ENCODE data around the gene POLR2F.
A peak's percentile ranks its signal among the peaks of the same experiment; 100 is the strongest.

Gene POLR2F

GRCh38 chr22:37953437-37954179 is at the start of gene POLR2F, which contains the start of gene C22orf23:
Gene POLR2F, plus strand, starts transcription at chr22:37953699. Its CDS starts 89 bp downstream, at chr22:37953788.
Gene C22orf23, minus strand, starts transcription at chr22:37953601. Its CDS starts 452 bp downstream, at chr22:37953149.
- DNase-seq: peak; percentile 90

DNA sequence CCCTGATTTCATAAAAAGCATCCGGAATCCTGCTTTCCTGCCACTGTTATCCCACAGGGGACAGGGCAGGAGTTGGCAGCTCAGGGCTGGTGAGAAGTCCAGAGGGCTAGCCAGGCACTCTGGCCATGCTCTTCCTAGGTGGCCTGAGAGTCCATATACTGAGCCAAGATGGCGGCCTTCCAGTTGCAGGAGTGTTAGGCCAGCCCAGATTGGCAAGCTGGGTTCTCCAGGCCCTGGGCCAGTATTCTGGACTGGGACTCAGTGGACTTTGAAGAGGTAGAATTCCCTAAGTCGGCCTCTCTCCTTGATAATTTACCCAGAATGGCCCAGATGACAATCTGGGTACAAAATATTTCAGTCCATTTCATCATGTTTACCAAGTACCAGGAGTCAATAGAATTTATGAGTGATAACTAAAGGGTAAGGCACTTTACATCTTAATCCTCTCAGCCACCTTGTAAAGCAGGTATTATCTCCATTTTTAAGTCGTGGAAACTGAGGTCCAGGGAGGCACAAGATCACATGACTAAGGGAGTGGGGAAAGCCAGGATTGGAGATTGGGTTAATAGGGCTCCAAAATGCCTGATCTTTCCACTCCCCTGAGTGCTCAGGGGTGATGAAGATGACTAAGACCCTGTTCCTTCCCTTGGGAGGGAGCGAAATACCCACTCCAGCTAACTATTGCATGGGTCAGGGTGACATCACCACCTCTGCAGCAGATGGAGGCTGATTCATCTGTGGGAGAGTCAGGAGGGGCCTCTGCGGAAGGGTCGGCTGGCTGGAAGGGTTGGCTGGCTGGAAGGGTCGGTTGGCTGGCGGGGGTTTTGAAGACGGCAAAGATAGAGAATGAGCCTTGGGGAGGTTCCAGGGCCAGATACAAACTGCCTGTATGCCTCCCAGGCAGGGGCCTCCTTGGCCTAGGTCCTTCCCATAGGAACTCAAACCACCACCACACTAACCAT is 48.6 kb upstream of the POLR2F start:
- DNase-seq: no peak

GRCh38 chr22:37905534-37906363 is 47.8 kb upstream of the POLR2F start, which contains the start of gene MICALL1:
Gene MICALL1, plus strand, starts transcription at chr22:37906297. Its CDS starts 126 bp downstream, at chr22:37906423.
- DNase-seq: peak; percentile 45

DNA sequence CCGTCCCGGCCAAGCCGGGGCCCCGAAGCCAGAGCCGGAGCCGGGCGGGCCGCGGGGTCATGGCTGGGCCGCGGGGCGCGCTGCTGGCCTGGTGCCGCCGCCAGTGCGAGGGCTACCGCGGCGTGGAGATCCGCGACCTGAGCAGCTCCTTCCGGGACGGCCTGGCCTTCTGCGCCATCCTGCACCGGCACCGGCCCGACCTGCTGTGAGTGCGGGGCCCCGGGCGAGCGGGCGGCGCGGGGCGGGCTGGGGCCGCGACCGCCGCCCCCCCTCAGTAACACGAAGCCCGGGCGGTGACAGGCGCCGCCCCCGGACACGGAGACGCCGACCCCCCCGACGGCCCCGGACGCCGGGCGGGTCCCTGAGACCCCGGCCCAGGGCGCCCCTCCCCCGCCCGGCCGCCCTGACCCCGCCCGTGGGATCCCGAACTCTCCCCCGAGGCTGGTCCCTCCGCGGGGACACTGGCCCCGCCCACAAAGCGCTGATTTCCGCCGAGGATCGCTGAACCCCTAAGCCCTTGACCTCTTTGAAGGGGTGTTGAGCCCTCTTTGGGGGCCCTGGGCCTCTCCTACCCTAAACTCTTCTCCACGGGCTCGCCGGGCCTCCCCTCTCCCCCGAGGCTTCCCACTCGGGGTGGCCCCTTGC is 47.0 kb upstream of the POLR2F start:
- DNase-seq: no peak

- DNase-seq: no peak
These were observed 46.2 kb upstream of the POLR2F start for GRCh38 chr22:37907036-37907954.

DNA sequence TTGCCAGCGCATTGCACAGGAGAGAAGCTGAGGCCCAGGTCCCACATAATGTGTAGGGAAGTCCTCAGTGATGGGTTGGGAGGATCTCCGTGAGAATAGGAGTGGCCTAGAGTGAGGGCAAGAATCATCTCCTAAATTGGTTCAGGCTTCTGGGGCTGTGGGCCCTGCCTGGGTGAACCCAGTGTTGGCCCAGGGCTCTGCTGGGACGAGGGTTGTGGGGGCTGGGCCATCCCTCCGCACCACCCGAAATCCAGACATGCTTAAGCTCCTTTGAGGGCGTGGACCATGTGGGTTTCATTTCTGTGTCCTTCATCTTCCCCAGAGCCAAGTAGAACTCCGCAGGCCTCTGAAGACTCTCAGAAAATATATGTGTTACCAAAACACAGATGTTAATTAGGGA is 43.7 kb upstream of the POLR2F start:
- DNase-seq: no peak

GRCh38 chr22:37910890-37911672 is 42.4 kb upstream of the POLR2F start:
- no peak for DNase-seq

GRCh38 chr22:37911697-37912096 is 41.8 kb upstream of the POLR2F start:
- no peak for DNase-seq

GRCh38 chr22:37912171-37912570 is 41.3 kb upstream of the POLR2F start:
- no peak for DNase-seq

DNA sequence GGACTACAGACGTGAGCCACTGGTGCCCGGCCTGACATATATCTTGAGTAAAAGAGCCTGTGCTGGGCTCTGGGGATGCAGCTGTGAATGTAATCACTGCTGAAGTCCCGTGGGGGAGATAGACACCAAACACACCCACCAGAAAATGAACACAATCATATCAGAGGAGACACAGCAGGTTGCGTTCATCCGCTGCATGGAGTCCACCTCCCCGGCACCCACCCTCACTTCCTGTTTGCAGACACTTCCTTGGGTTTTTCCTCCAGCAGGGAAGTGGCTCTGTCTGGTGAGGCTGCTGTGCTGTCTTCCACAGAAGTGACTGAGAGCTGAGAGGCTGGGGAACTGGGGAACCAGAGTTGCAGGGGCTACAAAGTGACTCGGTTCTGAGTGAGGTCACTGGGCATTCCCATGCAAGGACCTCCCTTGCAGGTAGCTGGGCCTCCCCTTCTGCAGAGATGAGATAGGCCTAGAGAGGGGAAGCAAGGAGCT is 40.2 kb upstream of the POLR2F start:
- DNase-seq: no peak

- no peak for DNase-seq
These were observed 37.2 kb upstream of the POLR2F start for GRCh38 chr22:37916311-37916710.

DNA sequence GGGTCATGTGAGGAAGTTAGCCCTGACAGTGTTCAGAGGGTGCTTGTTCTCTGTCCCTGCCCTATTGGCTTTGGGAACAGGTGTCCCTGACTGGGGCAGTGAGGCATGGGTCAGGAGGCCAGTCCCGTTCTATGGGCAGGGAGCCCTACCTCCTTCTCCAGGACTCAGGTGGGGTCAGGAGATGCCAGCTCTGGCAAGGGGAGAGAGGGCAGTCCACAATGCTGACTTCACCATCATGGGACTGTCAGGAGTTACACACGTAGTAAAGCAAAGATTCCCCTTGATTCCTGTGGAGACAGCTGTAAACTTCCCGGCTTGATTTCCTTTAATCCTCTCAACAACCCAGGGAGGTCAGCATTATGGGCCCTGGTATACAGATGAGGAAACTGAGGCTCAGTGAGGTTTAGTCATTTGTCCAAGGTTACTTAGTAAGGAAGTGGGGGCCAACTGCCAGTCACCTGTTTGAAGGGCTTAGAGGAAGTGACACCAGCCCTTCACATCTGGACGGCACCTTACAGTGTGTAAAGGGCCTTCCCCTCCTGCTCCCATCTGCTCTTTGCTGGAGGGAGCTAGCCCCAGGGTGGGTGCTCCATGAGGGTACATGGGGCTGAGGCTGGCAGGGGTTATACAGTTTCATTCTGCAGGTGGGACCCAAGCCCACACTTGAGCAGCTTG is 35.5 kb upstream of the POLR2F start:
- DNase-seq: no peak

GRCh38 chr22:37918580-37919270 is 34.8 kb upstream of the POLR2F start:
- no peak for DNase-seq

DNA sequence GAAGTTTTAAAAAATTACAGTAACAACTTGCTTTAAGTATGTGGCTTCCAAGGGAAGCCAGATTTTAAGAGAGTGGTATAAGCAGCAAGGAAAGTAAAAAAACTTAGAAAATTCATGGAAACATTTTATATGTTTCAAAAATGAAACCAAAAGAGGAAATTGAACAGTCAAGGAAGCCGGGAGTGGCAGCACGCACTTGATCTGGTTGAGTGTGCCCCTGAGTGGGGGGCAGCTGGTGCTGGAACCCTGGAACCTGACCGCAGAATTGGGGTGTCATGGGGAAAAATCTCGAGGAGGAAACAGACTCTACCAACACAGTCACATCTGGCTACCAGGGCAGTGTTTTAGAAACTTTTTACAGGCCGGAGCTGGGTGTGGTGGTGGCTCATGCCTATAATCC is 33.4 kb upstream of the POLR2F start:
- DNase-seq: no peak

DNA sequence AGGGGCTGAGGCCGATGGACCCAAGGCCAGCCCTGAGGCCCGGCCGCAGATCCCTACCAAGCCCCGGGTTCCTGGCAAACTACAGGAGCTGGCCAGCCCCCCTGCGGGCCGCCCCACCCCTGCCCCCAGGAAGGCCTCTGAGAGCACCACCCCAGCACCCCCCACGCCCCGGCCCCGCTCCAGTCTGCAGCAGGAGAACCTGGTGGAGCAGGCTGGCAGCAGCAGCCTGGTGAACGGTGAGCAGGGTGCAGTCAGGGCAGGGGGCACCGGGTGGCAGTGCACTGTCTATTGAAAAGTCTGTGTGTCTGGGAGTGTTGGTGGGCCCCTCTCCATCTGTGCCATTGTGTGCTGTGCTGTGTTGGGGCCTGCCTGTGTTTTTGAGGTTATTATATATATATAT is 31.3 kb upstream of the POLR2F start:
- DNase-seq: no peak

GRCh38 chr22:37923927-37924326 is 29.6 kb upstream of the POLR2F start:
- DNase-seq: no peak

GRCh38 chr22:37924386-37925065 is 29.0 kb upstream of the POLR2F start:
- DNase-seq: no peak

GRCh38 chr22:37925330-37925729 is 28.2 kb upstream of the POLR2F start:
- DNase-seq: no peak

All from NCI-H146 (cell line).